Measurements from ENCODE around the gene TMEM145.
A peak's percentile ranks its signal among the peaks of the same experiment; 100 is the strongest.

TMEM145 gene

GRCh38 chr19:42285988-42286348 is 27.1 kb upstream of the TMEM145 start:
- H2AFZ ChIP-seq (ENCODE audit: low read depth, low read length) = no peak overlapping the region
- peaks cover 16% of the 10 kb centered on the region for H4K20me1 ChIP-seq (ENCODE audit: insufficient read depth, low read length)
- TF ChIP-seq EZH2phosphoT487 (IDR thresholded peaks at IDR 0.05; ENCODE audit: low read depth) = no peak
- TF ChIP-seq CTCF (IDR thresholded peaks at IDR 0.05; ENCODE audit: low read depth, low read length) = no peak
- no peaks in the 10 kb centered on the region for H3K9me3 ChIP-seq (ENCODE audit: insufficient read depth, low read length)
- H3K27me3 ChIP-seq (ENCODE audit: low read depth, low read length) = no peaks in the 10 kb centered on the region
- peaks cover 40% of the 10 kb centered on the region for H3K4me1 ChIP-seq (ENCODE audit: low read length)
- peaks cover 19% of the 10 kb centered on the region for H3K79me2 ChIP-seq (ENCODE audit: low read length)
- peak overlapping the region; percentile 99 for H3K4me3 ChIP-seq (ENCODE audit: low read length)
- peak overlapping the region; percentile 49 for H3K27ac ChIP-seq (ENCODE audit: low read length)
- H3K4me2 ChIP-seq (ENCODE audit: low read length) = peak overlapping the region; percentile 100
- peak overlapping the region; percentile 97 for H3K9ac ChIP-seq (ENCODE audit: low read length)
- H3K36me3 ChIP-seq (replicated peaks; ENCODE audit: low read depth, low read length) = peaks cover 32% of the 10 kb centered on the region

- Histone ChIP-seq H3K27me3 (ENCODE audit: low read depth, low read length) (no peaks in the 10 kb centered on the region), H3K9me3 (ENCODE audit: insufficient read depth, low read length) (no peaks in the 10 kb centered on the region), H3K79me2 (ENCODE audit: low read length) (peaks cover 19% of the 10 kb centered on the region), H3K4me1 (ENCODE audit: low read length) (peaks cover 37% of the 10 kb centered on the region), H2AFZ (ENCODE audit: low read depth, low read length) (no peak overlapping the region), H4K20me1 (ENCODE audit: insufficient read depth, low read length) (peaks cover 16% of the 10 kb centered on the region), H3K9ac (ENCODE audit: low read length) (no peak overlapping the region), H3K4me3 (ENCODE audit: low read length) (peak overlapping the region; percentile 99; the same call in 1 of the 2 replicates), H3K27ac (ENCODE audit: low read length) (0 out of 2 replicates have a peak overlapping the region, but pooled peaks have one; percentile 49), H3K4me2 (ENCODE audit: low read length) (peak overlapping the region; percentile 100), H3K36me3 (replicated peaks; ENCODE audit: low read depth, low read length) (peaks cover 32% of the 10 kb centered on the region)
- TF ChIP-seq EZH2phosphoT487 (IDR thresholded peaks at IDR 0.05; ENCODE audit: low read depth) (no peak), CTCF (IDR thresholded peaks at IDR 0.05; ENCODE audit: low read depth, low read length) (no peak)
Measured at GRCh38 chr19:42286349-42287016, 26.6 kb upstream of the TMEM145 start.

DNA sequence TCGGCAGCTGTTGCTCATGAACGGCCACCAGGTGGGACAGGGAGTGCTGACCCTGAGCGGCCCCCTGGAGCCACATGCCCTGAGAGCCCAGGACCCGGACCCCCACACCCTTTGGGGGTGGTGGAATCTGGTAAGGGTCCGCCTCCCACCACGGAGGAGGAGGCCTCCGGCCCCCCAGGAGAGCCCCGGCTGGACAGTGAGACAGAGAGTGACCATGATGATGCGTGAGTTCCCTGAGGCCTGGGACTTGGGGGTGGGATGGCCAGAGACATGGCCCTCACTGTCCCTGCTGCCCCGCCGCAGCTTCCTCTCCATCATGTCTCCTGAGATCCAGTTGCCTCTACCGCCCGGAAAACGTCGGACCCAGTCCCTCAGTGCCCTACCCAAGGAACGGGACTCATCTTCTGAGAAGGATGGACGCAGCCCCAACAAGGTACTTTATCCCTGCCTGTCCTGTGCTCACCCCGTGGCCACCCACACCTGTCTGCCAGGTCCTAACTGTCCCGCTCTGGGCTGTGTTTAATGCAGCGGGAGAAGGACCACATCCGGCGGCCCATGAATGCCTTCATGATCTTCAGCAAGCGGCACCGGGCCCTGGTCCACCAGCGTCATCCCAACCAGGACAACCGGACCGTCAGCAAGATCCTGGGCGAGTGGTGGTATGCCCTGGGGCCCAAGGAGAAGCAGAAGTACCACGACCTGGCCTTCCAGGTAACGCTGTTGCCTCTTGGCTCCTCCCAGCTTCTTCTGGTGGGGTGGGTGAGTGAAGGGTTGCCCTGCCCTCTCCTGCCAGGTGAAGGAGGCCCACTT is 25.9 kb upstream of the TMEM145 start:
- H3K36me3 ChIP-seq (replicated peaks; ENCODE audit: low read depth, low read length) = peaks cover 36% of the 10 kb centered on the region

More for the DNA sequence above, 25.9 kb upstream of the TMEM145 start:
- H2AFZ ChIP-seq (ENCODE audit: low read depth, low read length) = no peak overlapping the region
- no peaks in the 10 kb centered on the region for H3K9me3 ChIP-seq (ENCODE audit: insufficient read depth, low read length)
- H3K4me2 ChIP-seq (ENCODE audit: low read length) = no peak overlapping the region
- H3K27ac ChIP-seq (ENCODE audit: low read length) = no peak overlapping the region
- peaks cover 16% of the 10 kb centered on the region for H4K20me1 ChIP-seq (ENCODE audit: insufficient read depth, low read length)
- no peaks in the 10 kb centered on the region for H3K27me3 ChIP-seq (ENCODE audit: low read depth, low read length)
- no peak overlapping the region for H3K4me3 ChIP-seq (ENCODE audit: low read length)
- H3K79me2 ChIP-seq (ENCODE audit: low read length) = peaks cover 19% of the 10 kb centered on the region
- H3K9ac ChIP-seq (ENCODE audit: low read length) = no peak overlapping the region
- TF ChIP-seq EZH2phosphoT487 (IDR thresholded peaks at IDR 0.05; ENCODE audit: low read depth) (no peak), CTCF (IDR thresholded peaks at IDR 0.05; ENCODE audit: low read depth, low read length) (no peak)
- H3K4me1 ChIP-seq (ENCODE audit: low read length) = peaks cover 29% of the 10 kb centered on the region

Data from OCI-LY3 (cell line).